ENCODE data around the gene PTP4A2.
A peak's percentile ranks its signal among the peaks of the same experiment; 100 is the strongest.

PTP4A2 gene

DNA sequence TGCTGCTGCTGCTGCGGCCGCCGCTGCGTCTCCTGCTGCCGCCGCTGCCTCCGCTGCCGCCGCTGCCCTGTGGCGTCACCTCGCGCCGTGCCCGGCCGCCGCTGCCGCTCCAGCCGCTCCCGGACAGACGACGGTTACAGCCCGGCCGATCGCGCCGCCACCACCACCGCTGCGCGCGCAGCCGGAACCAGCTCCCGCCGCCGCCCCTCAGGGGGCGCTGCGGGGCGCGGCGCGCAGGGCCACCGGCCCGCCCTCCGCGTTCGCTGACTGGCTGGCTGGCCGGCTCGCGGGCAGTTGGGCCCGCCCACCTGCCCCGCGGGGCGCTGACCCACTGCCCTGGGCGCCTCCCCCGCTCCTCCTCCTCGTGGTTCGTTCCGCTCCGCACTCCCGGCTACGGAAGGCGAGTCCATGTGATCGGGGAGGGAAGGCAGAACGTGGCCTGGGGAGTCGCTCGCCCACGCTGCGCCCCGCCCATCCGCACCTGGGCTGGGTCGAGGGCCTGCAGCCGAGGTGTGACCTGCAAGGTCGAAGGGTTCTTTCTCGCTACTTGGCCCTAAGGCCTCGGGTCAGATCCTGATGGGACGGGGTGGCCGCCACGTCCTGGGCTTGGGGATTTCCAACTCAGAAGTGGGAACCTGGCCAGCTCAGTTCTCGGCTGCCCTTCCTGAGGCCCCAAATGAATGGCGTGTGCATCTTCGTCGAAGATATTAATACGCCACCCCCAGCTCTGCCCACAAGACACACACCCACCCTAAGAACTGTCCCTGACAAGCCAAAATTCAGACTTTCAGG is at the start of gene PTP4A2:
TSS of gene PTP4A2 (minus strand) at position 185 of the 792 bp plus-strand sequence. CDS start 19,303 bp downstream, outside the sequence.
- DNase-seq: peak; percentile 55 to 78 (median 60)

DNA sequence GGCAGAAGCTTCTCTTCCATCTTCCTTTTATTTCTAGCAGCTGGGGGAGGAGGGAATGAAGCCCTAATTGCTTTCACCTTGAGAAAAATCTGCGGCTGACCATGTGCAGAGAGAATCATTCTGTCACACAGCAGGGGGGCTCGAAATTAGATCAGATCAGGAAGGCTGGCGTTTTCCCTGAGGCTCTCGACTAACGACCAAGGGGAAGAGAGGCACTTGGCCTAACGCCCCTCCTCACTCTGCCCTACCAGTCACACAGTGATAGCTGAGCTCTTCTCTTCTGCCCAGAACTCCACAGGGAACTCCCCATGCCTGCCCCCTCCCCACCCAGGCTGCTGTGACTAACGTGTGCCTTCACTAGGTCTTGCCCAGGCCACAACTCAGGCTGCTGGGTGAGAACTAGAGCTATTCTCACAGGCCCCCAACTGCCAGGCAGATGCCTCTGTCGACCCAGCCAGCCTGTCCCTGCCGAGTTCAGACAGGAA is 49.0 kb upstream of the PTP4A2 start:
- DNase-seq: no peak

DNA sequence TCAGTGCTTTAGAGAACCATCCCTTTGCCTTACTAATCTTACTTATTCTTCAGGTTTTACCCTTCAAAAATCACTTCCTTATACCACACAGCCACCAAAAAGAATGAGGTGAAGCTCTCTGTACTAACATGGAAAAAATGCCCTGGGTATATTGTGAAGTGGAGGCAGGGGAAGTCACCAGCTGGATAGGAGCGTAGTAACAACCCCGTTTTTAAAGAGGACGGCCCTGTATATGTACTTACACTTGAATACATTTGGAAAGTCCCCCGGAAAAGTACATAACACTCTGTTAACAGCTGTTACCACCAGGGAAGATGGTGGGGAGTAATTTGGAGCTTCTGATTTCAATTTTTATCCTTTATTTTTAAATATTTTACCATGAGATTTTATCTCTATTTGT is 47.3 kb upstream of the PTP4A2 start:
- no peak for DNase-seq

DNA sequence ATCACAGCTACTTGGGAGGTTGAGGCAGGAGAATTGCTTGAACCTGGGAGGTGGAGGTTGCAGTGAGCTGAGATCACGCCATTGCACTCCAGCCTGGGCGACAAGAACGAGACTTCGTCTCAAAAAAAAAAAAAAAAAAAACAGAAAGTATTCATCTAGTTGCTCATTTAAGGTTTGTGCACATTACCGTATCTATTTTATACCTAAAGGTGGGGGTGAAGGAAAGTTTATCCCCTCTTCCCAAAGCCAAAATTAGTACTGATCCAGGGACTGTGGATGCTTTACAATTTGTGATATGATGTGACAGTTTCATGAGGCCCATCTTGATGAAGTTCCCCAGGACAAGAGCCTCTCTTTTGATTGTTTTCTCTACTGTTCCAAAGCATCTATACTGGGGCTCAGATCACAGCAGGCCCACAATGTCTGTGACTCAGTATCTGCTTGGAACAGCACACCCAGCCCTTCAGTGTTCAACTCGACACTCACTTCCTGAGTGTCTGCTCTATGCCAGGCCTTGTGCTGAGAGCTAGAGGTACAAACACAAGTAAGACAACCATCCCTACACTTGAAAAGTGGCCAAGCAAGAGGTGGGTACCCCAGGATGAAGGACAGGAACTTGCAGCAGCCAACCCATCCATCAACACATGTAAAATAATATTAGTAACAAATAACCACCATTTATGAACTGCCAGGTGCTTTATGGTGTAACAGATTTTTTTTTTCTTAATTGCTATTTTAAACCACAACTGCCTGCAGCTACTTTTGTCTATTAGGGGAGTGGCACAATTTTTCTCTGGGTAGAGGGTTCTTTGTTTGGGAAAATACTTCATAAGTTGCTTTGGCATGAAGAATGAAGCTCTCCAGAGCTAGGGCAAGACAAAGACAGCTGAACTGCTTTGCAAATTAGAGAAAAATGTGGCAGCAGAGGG is 46.5 kb upstream of the PTP4A2 start:
- DNase-seq: peak in 1 of 4 experiments; percentile 10

DNA sequence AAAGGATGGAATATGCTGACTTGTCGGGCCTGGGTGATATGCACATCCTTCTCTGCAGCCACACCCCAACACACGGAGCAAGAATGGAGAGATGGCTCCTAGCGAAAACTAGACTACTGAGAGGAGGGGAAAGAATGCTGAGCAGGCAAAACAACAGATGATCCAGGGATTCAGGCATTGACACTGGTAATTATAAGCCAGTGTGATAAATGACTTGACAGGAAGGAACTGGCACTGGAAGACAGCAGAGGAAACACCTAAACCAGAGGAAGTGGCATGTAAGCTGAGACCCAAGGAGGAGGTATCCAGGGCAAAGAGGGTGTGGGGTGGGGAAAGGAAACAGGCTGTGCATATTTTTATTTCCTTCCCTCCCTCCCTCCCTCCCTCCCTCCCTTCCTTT is 43.8 kb upstream of the PTP4A2 start:
- DNase-seq: no peak

DNA sequence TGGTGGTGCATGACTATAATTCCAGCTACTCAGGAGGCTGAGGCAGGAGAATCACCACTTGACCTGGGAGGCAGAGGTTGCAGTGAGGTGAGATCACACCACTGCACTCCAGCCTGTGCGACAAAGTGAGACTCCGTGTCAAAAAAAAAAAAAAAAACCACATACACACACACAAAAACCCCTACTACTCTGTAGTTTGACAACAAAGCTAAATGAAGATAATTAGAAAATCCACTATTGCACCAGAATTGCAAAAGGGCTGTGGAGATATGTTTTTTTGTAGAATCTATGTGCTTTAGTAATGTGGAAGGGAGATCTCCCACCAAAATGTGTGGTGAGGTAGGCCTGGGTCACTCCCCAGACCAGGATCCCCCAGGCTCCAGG is 43.3 kb upstream of the PTP4A2 start:
- DNase-seq: no peak

DNA sequence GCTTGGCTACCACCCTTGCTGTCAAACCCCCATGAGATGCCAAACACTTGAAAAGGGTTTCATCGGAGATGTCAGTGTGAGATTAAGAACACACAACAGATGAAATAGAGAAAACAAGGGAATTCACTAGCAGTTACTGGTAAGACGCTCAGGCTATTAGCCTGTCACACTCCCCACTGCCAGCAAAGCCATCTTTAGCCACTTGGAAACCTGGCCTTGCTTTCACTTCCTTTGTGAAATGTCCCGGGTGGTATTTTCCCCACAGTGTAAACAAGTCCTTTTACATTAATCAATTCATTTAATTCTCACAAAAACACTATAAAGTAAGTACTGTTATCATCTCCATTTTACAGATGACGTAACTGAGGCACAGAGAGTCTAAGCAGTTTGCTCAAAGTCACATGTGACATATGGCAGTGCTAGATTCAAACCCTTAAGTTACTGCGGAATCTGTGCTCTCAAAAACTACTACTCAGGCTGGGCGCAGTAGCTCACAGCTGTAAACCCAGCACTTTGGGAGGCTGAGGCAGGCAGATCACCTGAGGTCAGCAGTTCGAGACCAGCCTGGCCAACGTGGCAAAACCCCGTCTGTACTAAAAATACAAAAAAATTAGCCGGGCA is 42.8 kb upstream of the PTP4A2 start:
- no peak for DNase-seq

DNA sequence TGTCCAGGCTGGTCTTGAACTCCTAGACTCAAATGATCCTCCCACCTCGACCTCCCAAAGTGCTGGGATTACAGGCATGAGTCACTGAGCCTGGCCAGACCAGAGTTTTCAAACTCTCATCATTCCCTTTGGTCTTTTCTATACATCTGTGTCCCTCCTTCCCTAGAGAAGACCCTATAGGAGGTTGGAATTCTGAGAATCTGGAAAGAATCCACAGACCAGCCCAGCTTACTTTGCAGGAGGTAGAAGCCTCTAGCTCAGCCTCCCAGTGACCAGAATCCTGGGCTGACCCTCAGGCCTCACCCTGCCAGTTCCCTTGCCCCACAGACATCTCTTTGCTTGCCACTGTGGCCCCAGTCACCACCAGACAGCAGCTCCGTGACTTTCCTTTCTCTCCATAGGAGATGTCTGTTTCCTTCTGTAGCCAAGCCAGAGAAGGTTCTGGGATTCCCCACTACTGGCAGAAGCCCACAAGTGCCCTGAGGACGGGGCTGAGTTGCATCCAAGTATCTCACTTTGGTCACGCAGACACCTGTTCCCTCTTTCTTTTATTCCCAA is 40.8 kb upstream of the PTP4A2 start:
- DNase-seq: no peak

DNA sequence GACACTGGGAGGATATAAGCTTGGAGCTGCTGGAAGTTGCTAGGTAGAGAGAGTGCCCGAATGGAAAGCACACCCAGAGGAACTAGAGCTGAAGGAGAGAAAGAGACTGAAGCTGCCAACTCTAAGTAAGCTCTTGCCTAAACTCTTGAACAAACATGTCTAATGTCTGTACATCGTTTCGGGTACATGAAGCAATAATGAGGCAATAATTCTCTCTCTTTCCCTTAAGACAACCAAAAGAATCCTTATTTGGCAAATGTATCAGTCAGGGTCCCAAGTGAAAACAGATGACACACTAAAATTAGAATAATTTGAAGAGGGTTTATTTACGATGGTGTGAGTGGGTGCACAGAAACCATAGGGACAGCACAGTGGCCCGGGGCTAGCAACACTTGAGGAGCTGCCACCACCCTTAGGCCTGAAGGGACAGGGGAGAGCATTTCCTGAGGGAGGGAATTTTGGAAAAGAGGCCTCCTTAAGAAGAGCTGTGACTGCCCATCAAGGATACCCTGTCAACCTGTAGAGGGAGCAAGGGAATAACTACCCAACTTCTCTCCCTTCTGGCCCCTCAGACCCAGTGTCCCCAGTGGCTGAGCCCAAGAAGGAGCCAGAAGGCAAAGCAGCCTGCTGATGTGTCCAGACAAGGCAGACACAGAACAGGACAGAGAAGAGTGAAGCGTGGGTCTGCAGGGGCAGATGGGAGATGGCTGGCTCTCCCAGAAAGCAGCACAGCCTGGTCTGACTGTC is 39.4 kb upstream of the PTP4A2 start:
- no peak for DNase-seq

DNA sequence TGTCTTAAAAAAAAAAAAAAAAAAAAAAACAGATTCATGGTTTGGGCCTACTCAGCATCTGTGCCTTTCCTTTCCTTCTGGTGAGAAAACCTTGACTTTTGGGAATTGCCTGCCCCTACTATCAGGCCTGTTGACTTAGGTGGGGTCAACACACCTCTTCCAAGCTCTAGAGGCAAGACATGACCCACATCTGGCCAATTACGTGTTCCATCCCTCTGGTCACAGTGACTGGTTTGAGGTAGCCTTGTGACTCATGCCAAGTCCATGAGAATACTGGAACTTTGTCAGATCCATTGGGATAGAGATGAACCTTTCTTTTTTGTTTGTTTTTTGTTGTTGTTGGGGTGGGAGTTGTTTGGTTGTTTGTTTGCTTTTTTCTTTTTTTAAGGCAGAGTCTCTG is 38.2 kb upstream of the PTP4A2 start:
- DNase-seq: no peak

DNA sequence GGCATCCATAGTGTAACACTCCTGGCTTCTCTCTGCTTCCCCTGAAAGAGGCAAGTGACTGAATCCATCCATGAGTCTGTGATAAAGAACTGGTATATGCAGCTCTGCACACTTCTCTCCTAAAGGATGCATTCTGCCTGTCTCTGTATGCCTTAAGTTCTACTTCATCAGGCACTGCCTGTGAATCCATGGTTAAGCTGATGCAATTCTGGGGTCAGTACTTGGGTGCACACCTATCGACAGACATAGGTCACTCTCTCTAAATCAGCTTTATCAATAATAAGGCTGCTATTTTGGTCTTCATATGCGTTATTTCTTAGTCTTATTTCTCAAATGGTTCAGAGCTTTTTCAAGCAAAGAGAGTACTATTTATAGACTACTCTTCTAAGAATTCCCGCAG is 32.7 kb upstream of the PTP4A2 start:
- DNase-seq: no peak

DNA sequence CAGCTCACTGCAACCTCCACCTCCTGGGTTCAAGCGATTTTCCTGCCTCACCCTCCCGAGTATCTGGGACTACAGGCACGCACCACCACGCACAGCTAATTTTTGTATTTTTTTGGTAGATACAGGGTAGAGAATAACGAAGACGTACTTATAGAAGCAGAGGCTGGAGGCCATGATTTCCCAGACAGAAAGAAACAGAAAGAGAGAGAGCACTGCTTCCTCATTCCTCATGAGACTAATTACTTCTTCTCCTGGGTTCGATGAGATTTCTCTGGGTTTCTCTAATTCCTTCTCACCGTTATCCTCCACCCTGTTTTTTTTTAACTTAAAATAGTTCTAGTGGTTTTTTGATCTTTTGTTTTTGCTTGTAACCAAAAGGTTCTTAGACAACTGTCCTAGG is 23.4 kb upstream of the PTP4A2 start:
- DNase-seq: no peak

DNA sequence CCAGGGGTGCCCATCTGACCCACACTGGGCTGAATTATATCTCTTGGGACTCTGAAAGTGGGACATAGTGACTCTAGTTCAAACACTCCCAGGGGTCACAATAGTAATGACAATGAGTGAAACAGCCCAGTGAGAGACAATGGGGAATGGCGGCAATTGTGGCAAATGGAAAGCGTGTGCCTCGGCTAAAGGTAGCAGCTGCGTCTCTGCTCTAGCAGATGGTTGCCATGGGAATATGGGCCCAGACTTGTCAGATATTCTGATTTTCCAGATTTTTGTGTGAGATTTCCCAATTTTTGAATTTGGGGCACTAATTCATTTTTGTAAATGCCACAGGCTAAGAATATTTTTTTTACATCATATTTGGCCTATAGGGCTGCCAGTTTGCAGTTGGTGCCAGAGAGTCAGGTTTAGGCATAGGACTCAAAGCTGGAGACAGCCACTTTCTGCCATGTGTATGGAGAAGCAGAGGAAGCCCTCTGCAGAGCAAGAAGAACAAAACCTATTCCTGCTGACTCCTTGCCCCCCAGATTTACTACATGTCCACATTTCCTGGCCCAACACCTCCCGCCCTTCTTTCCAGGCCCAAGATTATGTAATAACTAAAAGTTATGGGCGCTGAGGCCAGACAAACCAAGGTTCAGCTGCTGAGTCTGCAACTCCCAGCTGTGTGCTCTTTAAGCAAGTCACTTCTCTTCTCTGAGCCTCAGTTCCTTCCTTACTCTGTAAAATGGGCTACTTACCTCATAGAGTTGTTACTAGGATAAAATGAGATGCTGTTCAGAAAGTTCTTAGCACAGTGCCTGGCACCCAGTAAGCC is 21.6 kb upstream of the PTP4A2 start:
- DNase-seq: no peak

DNA sequence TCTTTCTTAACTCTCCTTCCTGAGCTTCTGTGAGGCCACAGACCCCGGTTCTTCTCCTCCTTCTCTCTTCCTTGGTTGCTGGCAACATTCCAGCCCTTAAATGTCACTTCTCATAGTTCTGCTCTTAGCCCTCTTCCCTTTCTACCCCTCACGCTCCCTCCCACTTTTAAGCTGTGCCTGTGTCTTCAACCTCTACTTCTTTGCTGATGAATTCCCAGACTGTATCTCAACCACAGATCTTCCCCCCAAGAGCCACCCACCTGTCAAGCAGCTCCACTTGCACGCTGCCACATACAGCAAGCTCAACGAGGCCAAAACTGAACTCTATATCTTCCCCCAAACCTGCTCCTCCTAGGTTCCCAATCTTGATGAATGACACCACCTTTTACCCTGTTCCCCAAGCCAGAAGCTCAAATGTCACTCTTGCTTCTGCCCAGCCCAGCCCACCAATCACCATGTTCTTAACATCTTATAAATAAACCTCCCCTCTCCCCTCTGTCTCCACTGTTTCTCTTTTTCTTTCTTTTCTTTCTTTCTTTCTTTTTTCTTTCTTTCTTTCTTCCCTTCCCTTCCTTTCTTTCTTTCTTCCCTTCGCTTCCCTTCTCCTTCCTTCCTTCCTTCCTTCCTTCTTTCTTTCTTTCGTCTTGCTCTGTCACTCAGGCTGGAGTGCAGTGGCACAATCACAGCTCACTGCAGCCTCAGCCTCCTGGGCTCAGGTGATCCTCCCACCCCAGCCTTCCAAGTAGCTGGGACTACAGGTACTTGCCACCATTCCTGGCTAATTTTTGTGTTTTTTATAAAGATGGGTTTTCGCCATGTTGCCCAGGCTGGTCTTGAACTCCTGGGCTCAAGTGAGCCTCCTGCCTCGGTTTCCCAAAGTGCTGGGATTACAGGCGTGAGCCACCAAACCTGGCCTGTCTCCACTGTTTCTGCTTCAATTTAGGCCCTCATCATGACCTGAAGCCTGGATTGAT is 19.8 kb upstream of the PTP4A2 start:
- DNase-seq: no peak

DNA sequence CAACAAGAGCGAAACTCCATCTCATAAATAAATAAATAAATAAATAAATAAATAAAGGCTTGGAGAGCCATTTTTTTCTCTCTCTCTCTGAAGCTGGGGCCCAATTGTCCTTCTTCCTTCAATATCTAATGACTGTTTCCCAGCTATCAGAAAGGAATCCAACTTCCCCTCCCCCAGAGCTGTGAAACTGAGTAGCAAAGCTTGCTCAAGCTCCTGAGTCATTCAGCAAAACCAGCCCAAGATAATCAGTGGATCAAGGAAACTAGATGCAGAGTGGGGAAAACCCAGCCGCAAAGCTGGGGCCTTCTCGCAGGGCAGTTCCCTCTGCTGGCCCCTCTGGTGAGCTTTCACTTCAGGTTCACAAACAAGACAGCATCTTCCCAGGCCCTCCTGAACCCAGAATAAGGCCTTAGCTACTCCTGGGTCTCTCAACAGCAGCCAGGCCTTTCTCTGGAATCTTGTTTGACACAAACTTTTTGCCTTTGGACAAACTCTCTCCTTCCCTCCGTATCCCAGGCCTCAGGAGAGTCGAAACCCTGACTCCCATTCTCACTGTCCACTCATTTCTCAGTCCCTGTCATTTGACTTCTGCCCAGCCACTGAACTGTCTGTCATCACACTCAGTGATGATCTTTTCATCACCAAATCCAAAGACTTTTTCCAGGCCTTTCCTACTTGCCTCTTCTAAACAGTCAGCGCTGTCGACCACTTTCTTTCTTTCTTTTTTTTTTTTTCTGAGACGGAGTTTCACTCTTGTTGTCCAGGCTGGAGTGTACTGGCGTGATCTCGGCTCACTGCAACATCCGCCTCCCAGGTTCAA is 18.0 kb upstream of the PTP4A2 start:
- peak in 3 of 4 experiments; percentile 27 to 39 (median 33) for DNase-seq

DNA sequence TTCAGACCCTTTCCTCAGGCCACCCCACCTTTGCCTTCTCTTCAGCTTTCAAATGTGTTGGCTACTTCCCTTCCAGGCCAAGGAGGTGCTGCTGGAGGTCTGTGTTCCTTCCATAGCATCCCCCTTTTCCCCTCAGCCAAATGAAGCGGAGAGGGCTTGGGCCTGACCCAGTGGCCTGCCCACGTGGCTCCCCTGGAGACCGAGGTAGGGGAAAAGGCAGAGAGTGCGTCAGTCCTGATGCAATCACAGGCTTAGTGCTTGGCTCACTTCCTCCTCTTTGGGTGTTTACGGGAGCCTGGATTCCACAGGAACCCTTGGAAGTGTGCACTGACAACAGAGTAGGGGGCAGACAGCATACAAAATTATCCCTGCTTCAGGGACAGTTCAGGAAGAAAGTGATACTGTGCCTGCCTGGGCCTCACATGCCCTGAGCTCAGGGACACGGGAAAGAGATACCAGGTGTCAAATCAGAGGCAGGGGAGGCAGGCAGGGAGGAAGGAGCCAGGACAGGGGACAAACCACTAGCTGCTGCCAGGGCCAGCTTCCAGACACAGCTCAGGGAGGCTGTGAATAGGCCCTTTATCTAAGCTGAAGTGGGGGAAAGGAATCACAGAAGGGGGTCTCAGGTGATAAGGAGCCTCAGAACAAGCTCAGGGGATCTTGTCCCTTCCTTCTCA is 16.6 kb upstream of the PTP4A2 start:
- DNase-seq: no peak

DNA sequence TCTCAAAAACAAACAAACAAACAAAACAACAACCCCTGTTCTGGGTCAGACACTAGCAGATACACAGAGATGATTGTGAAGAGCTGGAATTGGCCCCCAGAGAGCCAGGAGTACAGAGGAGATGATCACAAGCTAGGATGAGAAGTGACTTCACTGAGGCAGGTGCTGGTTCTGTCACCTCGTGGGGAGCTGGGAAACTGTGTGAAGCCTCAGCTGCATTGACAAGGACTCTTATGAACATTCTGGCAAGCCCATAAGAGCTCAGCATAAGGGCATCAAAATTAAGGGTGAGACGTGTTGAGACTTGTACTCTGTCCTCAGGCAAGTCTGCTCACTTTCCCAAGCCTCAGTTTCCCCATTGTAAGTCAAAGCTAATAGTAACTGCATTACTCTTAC is 14.7 kb upstream of the PTP4A2 start:
- DNase-seq: no peak

DNA sequence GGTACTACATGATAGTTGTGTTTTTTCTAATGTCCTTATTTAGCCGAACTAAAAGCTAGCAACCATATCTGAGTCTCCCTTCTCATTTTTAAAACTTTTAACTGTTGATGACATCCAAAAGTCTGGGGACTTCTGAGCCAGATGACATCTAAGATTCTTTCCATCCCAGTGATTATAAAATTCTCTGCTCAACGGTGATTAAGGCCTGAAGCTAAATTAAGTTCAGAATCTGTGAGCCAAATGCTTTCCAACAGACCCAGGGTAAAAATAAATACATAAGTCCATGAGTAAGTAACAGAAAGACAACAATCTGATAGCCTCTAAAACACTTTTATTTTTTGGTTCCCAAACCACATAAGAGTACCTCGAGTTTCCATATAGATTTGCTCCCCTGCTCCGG is 13.1 kb upstream of the PTP4A2 start:
- DNase-seq: no peak

DNA sequence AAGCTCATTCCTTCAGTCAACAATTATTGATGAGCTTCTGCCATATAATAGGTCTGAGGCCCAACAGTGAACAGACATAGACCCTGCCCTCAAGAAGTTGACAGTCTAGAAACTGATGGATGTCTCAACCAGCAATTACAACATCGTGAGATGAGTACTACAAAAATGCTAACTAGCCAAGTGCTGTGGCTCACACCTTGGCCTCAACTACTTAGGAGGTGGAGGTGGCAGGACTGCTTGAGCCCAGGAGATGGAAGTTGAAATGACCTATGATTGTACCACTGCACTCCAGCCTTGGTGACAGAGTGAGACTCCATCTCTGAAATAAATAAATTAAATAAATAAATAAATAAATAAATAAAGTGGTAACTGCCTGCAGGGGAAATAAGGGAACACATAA is 11.7 kb upstream of the PTP4A2 start:
- no peak for DNase-seq
